Measurements from ENCODE around the gene CDKAL1.
"Not testable (repeated sequence)": the region's sequence is repeated elsewhere in the genome, so short reads cannot be mapped to it uniquely, and the experiment has no call there.

CDKAL1 gene

GRCh38 chr6:20554817-20555216 is 20.6 kb downstream of the CDKAL1 start:
- DNase-seq, result no peak

- no peak for DNase-seq
Measured at GRCh38 chr6:20559924-20560551, 25.8 kb downstream of the CDKAL1 start.

- DNase-seq, result no peak
Measured at GRCh38 chr6:20563377-20563776, 29.1 kb downstream of the CDKAL1 start.

GRCh38 chr6:20564269-20564668 is 30.0 kb downstream of the CDKAL1 start:
- DNase-seq, result no peak

- no peak for DNase-seq
Measured at GRCh38 chr6:20564777-20565176, 30.5 kb downstream of the CDKAL1 start.

- DNase-seq, result no peak
Measured at GRCh38 chr6:20565342-20565741, 31.1 kb downstream of the CDKAL1 start.

- no peak for DNase-seq
Measured at GRCh38 chr6:20566109-20566508, 31.9 kb downstream of the CDKAL1 start.

GRCh38 chr6:20569000-20569610 is 34.8 kb downstream of the CDKAL1 start:
- no peak for DNase-seq

GRCh38 chr6:20571261-20571660 is 37.0 kb downstream of the CDKAL1 start:
- DNase-seq, result no peak

- no peak for DNase-seq
Measured at GRCh38 chr6:20572288-20572687, 38.0 kb downstream of the CDKAL1 start.

GRCh38 chr6:20572940-20573339 is 38.7 kb downstream of the CDKAL1 start:
- no peak for DNase-seq

- no peak for DNase-seq
Measured at GRCh38 chr6:20574355-20574754, 40.1 kb downstream of the CDKAL1 start.

- no peak for DNase-seq
Measured at GRCh38 chr6:20575125-20575524, 40.9 kb downstream of the CDKAL1 start.

- no peak for DNase-seq
Measured at GRCh38 chr6:20575704-20576451, 41.6 kb downstream of the CDKAL1 start.

GRCh38 chr6:20577173-20577688 is 43.0 kb downstream of the CDKAL1 start:
- no peak for DNase-seq

- DNase-seq, result no peak
Measured at GRCh38 chr6:20581070-20581469, 46.8 kb downstream of the CDKAL1 start.

GRCh38 chr6:20582586-20583443 is 48.6 kb downstream of the CDKAL1 start:
- no peak for DNase-seq

- no peak for DNase-seq
Measured at GRCh38 chr6:20583444-20583800, 49.2 kb downstream of the CDKAL1 start.

- DNase-seq, result no peak
Measured at GRCh38 chr6:20584100-20584731, 50.0 kb downstream of the CDKAL1 start.

GRCh38 chr6:20589266-20589665 is 55.0 kb downstream of the CDKAL1 start:
- DNase-seq, result no peak

GRCh38 chr6:20590476-20590875 is 56.2 kb downstream of the CDKAL1 start:
- DNase-seq, result not testable (repeated sequence)

- not testable (repeated sequence) for DNase-seq
Measured at GRCh38 chr6:20594299-20594853, 60.1 kb downstream of the CDKAL1 start.

Measured in CD4-positive, alpha-beta T cell treated with Interferon gamma for 1 hour (primary cell).